ENCODE results near the gene SLC38A1. TPM values are rescaled to one million over a fixed set of nuclear protein-coding genes. Genes with fewer than 3 reads are reported as not detected.

SLC38A1 gene
- total RNA-seq, 1 experiment from 2014 or later = 155 TPM

GRCh38 chr12:46183112-46183511, 85.7 kb downstream of the SLC38A1 start:
- CTCF ChIA-PET = no interaction called here
- H3K79me2 ChIP-seq (ENCODE audit: insufficient read depth, low read length) = no peaks in the 10 kb centered on the region
- DNase-seq (ENCODE audit: low read depth, low spot score) = no peak
- no peaks in the 10 kb centered on the region for H3K27me3 ChIP-seq (ENCODE audit: insufficient read depth, low read length)
- H3K9me2 ChIP-seq (ENCODE audit: insufficient read depth) = no peaks in the 10 kb centered on the region
- ATAC-seq = no peak
- POLR2A ChIA-PET = no interaction called here
- RAD21 ChIA-PET (ENCODE audit: low non-redundant PET in 1 of 2, low total read pairs in 2 of 2, uncharacterized antibody in 2 of 2, unreplicated experiment in 2 of 2) = no interaction called here
- intact Hi-C loops (cut with micrococcal nuclease) = no loop called here
- no peak overlapping the region for H3K27ac ChIP-seq (ENCODE audit: low read depth, low read length)
- H3K4me2 ChIP-seq (ENCODE audit: low read length) = no peak overlapping the region
- H3K4me1 ChIP-seq (ENCODE audit: control insufficient read depth in 1 of 2, insufficient read depth in 2 of 2, low read length in 2 of 2) = no peaks in the 10 kb centered on the region
- TF ChIP-seq FOSL1 (IDR thresholded peaks at IDR 0.05; ENCODE audit: low read depth) = no peak
- no peak for TF ChIP-seq POLR2AphosphoS5 (IDR thresholded peaks at IDR 0.05; ENCODE audit: low read depth, low read length)
- TF ChIP-seq EZH2 (IDR thresholded peaks at IDR 0.05) = no peak
- TF ChIP-seq JUND (IDR thresholded peaks at IDR 0.05) = no peak
- no peak for TF ChIP-seq CEBPB (IDR thresholded peaks at IDR 0.05; ENCODE audit: low read depth)
- TF ChIP-seq EZH2phosphoT487 (IDR thresholded peaks at IDR 0.05; ENCODE audit: borderline replicate concordance) = no peak
- no peak for TF ChIP-seq YY1 (IDR thresholded peaks at IDR 0.05; ENCODE audit: extremely low read depth, insufficient replicate concordance, low read depth, low read length)
- no peak for TF ChIP-seq SRF (IDR thresholded peaks at IDR 0.05; ENCODE audit: low read depth)
- TF ChIP-seq CBX3 (IDR thresholded peaks at IDR 0.05; ENCODE audit: low read depth) = no peak
- no peak for TF ChIP-seq TCF7L2 (IDR thresholded peaks at IDR 0.05; ENCODE audit: borderline replicate concordance, extremely low read depth, insufficient read depth, insufficient read length)
- TF ChIP-seq SIN3A (IDR thresholded peaks at IDR 0.05; ENCODE audit: low read depth) = no peak
- TF ChIP-seq, protein P1, sequence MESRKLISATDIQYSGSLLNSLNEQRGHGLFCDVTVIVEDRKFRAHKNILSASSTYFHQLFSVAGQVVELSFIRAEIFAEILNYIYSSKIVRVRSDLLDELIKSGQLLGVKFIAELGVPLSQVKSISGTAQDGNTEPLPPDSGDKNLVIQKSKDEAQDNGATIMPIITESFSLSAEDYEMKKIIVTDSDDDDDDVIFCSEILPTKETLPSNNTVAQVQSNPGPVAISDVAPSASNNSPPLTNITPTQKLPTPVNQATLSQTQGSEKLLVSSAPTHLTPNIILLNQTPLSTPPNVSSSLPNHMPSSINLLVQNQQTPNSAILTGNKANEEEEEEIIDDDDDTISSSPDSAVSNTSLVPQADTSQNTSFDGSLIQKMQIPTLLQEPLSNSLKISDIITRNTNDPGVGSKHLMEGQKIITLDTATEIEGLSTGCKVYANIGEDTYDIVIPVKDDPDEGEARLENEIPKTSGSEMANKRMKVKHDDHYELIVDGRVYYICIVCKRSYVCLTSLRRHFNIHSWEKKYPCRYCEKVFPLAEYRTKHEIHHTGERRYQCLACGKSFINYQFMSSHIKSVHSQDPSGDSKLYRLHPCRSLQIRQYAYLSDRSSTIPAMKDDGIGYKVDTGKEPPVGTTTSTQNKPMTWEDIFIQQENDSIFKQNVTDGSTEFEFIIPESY (IDR thresholded peaks at IDR 0.05; ENCODE audit: extremely low read depth, insufficient replicate concordance, low read length) = no peak
- TF ChIP-seq ELF1 (IDR thresholded peaks at IDR 0.05; ENCODE audit: borderline replicate concordance, low read depth) = no peak
- TF ChIP-seq, protein P2, sequence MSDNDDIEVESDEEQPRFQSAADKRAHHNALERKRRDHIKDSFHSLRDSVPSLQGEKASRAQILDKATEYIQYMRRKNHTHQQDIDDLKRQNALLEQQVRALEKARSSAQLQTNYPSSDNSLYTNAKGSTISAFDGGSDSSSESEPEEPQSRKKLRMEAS (IDR thresholded peaks at IDR 0.05) = no peak
- no peak for TF ChIP-seq POLR2A (IDR thresholded peaks at IDR 0.05; ENCODE audit: borderline replicate concordance, extremely low read depth, insufficient read depth, insufficient read length)
- TF ChIP-seq, protein P3, sequence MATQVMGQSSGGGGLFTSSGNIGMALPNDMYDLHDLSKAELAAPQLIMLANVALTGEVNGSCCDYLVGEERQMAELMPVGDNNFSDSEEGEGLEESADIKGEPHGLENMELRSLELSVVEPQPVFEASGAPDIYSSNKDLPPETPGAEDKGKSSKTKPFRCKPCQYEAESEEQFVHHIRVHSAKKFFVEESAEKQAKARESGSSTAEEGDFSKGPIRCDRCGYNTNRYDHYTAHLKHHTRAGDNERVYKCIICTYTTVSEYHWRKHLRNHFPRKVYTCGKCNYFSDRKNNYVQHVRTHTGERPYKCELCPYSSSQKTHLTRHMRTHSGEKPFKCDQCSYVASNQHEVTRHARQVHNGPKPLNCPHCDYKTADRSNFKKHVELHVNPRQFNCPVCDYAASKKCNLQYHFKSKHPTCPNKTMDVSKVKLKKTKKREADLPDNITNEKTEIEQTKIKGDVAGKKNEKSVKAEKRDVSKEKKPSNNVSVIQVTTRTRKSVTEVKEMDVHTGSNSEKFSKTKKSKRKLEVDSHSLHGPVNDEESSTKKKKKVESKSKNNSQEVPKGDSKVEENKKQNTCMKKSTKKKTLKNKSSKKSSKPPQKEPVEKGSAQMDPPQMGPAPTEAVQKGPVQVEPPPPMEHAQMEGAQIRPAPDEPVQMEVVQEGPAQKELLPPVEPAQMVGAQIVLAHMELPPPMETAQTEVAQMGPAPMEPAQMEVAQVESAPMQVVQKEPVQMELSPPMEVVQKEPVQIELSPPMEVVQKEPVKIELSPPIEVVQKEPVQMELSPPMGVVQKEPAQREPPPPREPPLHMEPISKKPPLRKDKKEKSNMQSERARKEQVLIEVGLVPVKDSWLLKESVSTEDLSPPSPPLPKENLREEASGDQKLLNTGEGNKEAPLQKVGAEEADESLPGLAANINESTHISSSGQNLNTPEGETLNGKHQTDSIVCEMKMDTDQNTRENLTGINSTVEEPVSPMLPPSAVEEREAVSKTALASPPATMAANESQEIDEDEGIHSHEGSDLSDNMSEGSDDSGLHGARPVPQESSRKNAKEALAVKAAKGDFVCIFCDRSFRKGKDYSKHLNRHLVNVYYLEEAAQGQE (IDR thresholded peaks at IDR 0.05; ENCODE audit: low read depth) = no peak
- no peak for TF ChIP-seq ZNF274 (IDR thresholded peaks at IDR 0.05; ENCODE audit: low read depth, low read length)
- H3K4me3 ChIP-seq (replicated peaks in 1 of 2; ENCODE audit: low read depth in 1 of 2, low read length in 2 of 2) = no peak overlapping the region
- peaks cover 0 to 6% of the 10 kb centered on the region in 2 experiments; a peak in 2 of 4 replicates for H3K36me3 ChIP-seq (ENCODE audit: control insufficient read depth in 1 of 2, insufficient read depth in 2 of 2, low read length in 2 of 2)
- BruUV-seq (replicated peaks) = no TSS peak
- no peaks in the 10 kb centered on the region for H3K9me3 ChIP-seq (ENCODE audit: control insufficient read depth in 1 of 2, insufficient read depth in 1 of 2, low read depth in 1 of 2, low read length in 2 of 2)
- no peak overlapping the region for H3K9ac ChIP-seq (ENCODE audit: low read length)
- H2AFZ ChIP-seq (ENCODE audit: low read depth, low read length, poor library complexity, severe bottlenecking) = no peak overlapping the region
- no peaks in the 10 kb centered on the region for H4K20me1 ChIP-seq (ENCODE audit: insufficient read depth)

Measured in HCT116 (cell line).